ENCODE results near the gene ESRRA. TPM values are rescaled to one million over a fixed set of nuclear protein-coding genes. Genes with fewer than 3 reads are reported as not detected.

The ESRRA gene
- total and polyA plus RNA-seq, 2 experiments from 2014 or later = 17.2 to 38.6 TPM

GRCh38 chr11:64269540-64270220, 35.6 kb upstream of the ESRRA start:
- no peaks in the 10 kb centered on the region for H3K9me3 ChIP-seq (ENCODE audit: low read depth)
- peak overlapping the region; percentile 83 for H3K4me2 ChIP-seq (ENCODE audit: unreplicated experiment)
- H2AFZ ChIP-seq = peak overlapping the region; percentile 62
- H3K9ac ChIP-seq = peak overlapping the region; percentile 84
- DNase-seq = peak; percentile 100
- TF ChIP-seq EZH2phosphoT487 (IDR thresholded peaks at IDR 0.05; ENCODE audit: insufficient read depth, low read depth) (no peak), EZH2 (IDR thresholded peaks at IDR 0.05; ENCODE audit: insufficient read depth, poor library complexity, severe bottlenecking) (no peak)
- H3F3A ChIP-seq (ENCODE audit: insufficient read depth) = peaks cover 23% of the 10 kb centered on the region
- H3K27me3 ChIP-seq (replicated peaks; ENCODE audit: insufficient read depth) = no peaks in the 10 kb centered on the region
- peaks cover 23% of the 10 kb centered on the region for H3K4me1 ChIP-seq (ENCODE audit: insufficient read depth)
- peaks cover 30% of the 10 kb centered on the region for H3K79me2 ChIP-seq (ENCODE audit: insufficient read depth)
- H3K27ac ChIP-seq = peak overlapping the region; percentile 83
- H3K4me3 ChIP-seq = peak overlapping the region; percentile 87
- no peaks in the 10 kb centered on the region for H4K20me1 ChIP-seq (ENCODE audit: insufficient read depth)
- WGBS, 2 experiments (ENCODE audit: low coverage in 1 of 2, low lambda C conversion rate in 2 of 2, missing lambda C conversion rate in 2 of 2) = 1% methylated on average over 48 to 58 of the region's 58 CpGs
- H3K36me3 ChIP-seq (ENCODE audit: low read depth) = no peaks in the 10 kb centered on the region
- in situ Hi-C loops (cut with MboI) = no loop called here
- no peaks in the 10 kb centered on the region for H3K9me2 ChIP-seq (ENCODE audit: insufficient read depth)

GRCh38 chr11:64275031-64275800, 30.1 kb upstream of the ESRRA start:
- no peak for DNase-seq
- H3K27ac ChIP-seq = no peak overlapping the region
- WGBS, 2 experiments (ENCODE audit: low coverage in 1 of 2, low lambda C conversion rate in 2 of 2, missing lambda C conversion rate in 2 of 2) = 92% methylated on average over 13 to 15 of the region's 15 CpGs
- no peak overlapping the region for H3K9ac ChIP-seq
- no peaks in the 10 kb centered on the region for H3K27me3 ChIP-seq (replicated peaks; ENCODE audit: insufficient read depth)
- no peak overlapping the region for H3K4me2 ChIP-seq (ENCODE audit: unreplicated experiment)
- H3F3A ChIP-seq (ENCODE audit: insufficient read depth) = peaks cover 41% of the 10 kb centered on the region
- H4K20me1 ChIP-seq (ENCODE audit: insufficient read depth) = no peaks in the 10 kb centered on the region
- peaks cover 34% of the 10 kb centered on the region for H3K79me2 ChIP-seq (ENCODE audit: insufficient read depth)
- no peak overlapping the region for H3K4me3 ChIP-seq
- 0 out of 2 replicates have a peak, but pooled peaks cover 4% of the 10 kb centered on the region for H3K36me3 ChIP-seq (ENCODE audit: low read depth)
- H3K9me3 ChIP-seq (ENCODE audit: low read depth) = no peaks in the 10 kb centered on the region
- in situ Hi-C loops (cut with MboI) = no loop called here
- TF ChIP-seq EZH2phosphoT487 (IDR thresholded peaks at IDR 0.05; ENCODE audit: insufficient read depth, low read depth) (no peak), EZH2 (IDR thresholded peaks at IDR 0.05; ENCODE audit: insufficient read depth, poor library complexity, severe bottlenecking) (no peak)
- no peaks in the 10 kb centered on the region for H3K9me2 ChIP-seq (ENCODE audit: insufficient read depth)
- H3K4me1 ChIP-seq (ENCODE audit: insufficient read depth) = peaks cover 21% of the 10 kb centered on the region
- H2AFZ ChIP-seq = no peak overlapping the region

GRCh38 chr11:64275841-64276240, 29.5 kb upstream of the ESRRA start:
- peaks cover 21% of the 10 kb centered on the region for H3K4me1 ChIP-seq (ENCODE audit: insufficient read depth)
- H3K27me3 ChIP-seq (replicated peaks; ENCODE audit: insufficient read depth) = no peaks in the 10 kb centered on the region
- no peaks in the 10 kb centered on the region for H3K9me3 ChIP-seq (ENCODE audit: low read depth)
- 0 out of 2 replicates have a peak, but pooled peaks cover 4% of the 10 kb centered on the region for H3K36me3 ChIP-seq (ENCODE audit: low read depth)
- TF ChIP-seq EZH2 (IDR thresholded peaks at IDR 0.05; ENCODE audit: insufficient read depth, poor library complexity, severe bottlenecking) = no peak
- TF ChIP-seq EZH2phosphoT487 (IDR thresholded peaks at IDR 0.05; ENCODE audit: insufficient read depth, low read depth) = no peak
- peaks cover 36% of the 10 kb centered on the region for H3F3A ChIP-seq (ENCODE audit: insufficient read depth)
- no peak for DNase-seq
- H3K9me2 ChIP-seq (ENCODE audit: insufficient read depth) = no peaks in the 10 kb centered on the region
- no peak overlapping the region for H2AFZ ChIP-seq
- no peak overlapping the region for H3K9ac ChIP-seq
- peaks cover 34% of the 10 kb centered on the region for H3K79me2 ChIP-seq (ENCODE audit: insufficient read depth)
- WGBS, 2 experiments (ENCODE audit: low coverage in 1 of 2, low lambda C conversion rate in 2 of 2, missing lambda C conversion rate in 2 of 2) = 82 to 83% methylated on average over 2 of the region's 2 CpGs
- no peak overlapping the region for H3K4me3 ChIP-seq
- H3K4me2 ChIP-seq (ENCODE audit: unreplicated experiment) = no peak overlapping the region
- H4K20me1 ChIP-seq (ENCODE audit: insufficient read depth) = no peaks in the 10 kb centered on the region
- peak overlapping the region; percentile 34; the same call in 1 of the 2 replicates for H3K27ac ChIP-seq
- in situ Hi-C loops (cut with MboI) = no loop called here

- Histone ChIP-seq H4K20me1 (ENCODE audit: insufficient read depth) (no peaks in the 10 kb centered on the region), H3K4me2 (ENCODE audit: unreplicated experiment) (peak overlapping the region; percentile 58), H3K36me3 (ENCODE audit: low read depth) (0 out of 2 replicates have a peak, but pooled peaks cover 4% of the 10 kb centered on the region), H3K27ac (peak overlapping the region; percentile 84), H3K9me2 (ENCODE audit: insufficient read depth) (no peaks in the 10 kb centered on the region), H3K27me3 (replicated peaks; ENCODE audit: insufficient read depth) (no peaks in the 10 kb centered on the region), H3K9ac (peak overlapping the region; percentile 52), H3K4me1 (ENCODE audit: insufficient read depth) (peaks cover 19% of the 10 kb centered on the region), H3K9me3 (ENCODE audit: low read depth) (no peaks in the 10 kb centered on the region), H3K79me2 (ENCODE audit: insufficient read depth) (peaks cover 37% of the 10 kb centered on the region), H3F3A (ENCODE audit: insufficient read depth) (peaks cover 32% of the 10 kb centered on the region), H3K4me3 (peak overlapping the region; percentile 15; the same call in 1 of the 2 replicates), H2AFZ (peak overlapping the region; percentile 68)
- peak; percentile 92 for DNase-seq
- 18 to 23% methylated on average over 17 of the region's 17 CpGs for WGBS, 2 experiments (ENCODE audit: low coverage in 1 of 2, low lambda C conversion rate in 2 of 2, missing lambda C conversion rate in 2 of 2)
- in situ Hi-C loops (cut with MboI) = no loop called here
- TF ChIP-seq EZH2 (IDR thresholded peaks at IDR 0.05; ENCODE audit: insufficient read depth, poor library complexity, severe bottlenecking) = no peak
- TF ChIP-seq EZH2phosphoT487 (IDR thresholded peaks at IDR 0.05; ENCODE audit: insufficient read depth, low read depth) = no peak
These were observed 28.5 kb upstream of the ESRRA start for GRCh38 chr11:64276653-64277431.

Measured in GM23248 (cell line).